ENCODE data around the gene POLR1A. TPM values are rescaled to one million over a fixed set of nuclear protein-coding genes. Genes with fewer than 3 reads are reported as not detected.

The POLR1A gene
- total and polyA plus RNA-seq, 2 of the 8 experiments (the other 6 are each of a cell fraction or from before 2014, with no cell fraction given), result 8.9 to 58.1 TPM

- no peak overlapping the region for H2BK15ac ChIP-seq (ENCODE audit: low read length)
- no peak overlapping the region for H2BK20ac ChIP-seq (ENCODE audit: low read length)
- FAIRE-seq (no peak), DNase-seq (ENCODE audit: low read depth in 1 of 2, low spot score in 2 of 2) (no peak)
- H3K36me3 ChIP-seq (ENCODE audit: control insufficient read depth in 2 of 4, insufficient read depth in 4 of 4, low read length in 3 of 4), result peaks cover 48 to 73% (median 69%) of the 10 kb centered on the region in 4 experiments
- no peak overlapping the region for H2BK120ac ChIP-seq (replicated peaks; ENCODE audit: low read depth, low read length)
- no peaks in the 10 kb centered on the region for H3K79me1 ChIP-seq (ENCODE audit: low read depth, low read length)
- H2AFZ ChIP-seq (ENCODE audit: low read length), result no peak overlapping the region
- TF ChIP-seq ASH2L (IDR thresholded peaks at IDR 0.05; ENCODE audit: low read length) (no peak), KDM5A (IDR thresholded peaks at IDR 0.05; ENCODE audit: low read length) (no peak), HDAC2 (IDR thresholded peaks at IDR 0.05; ENCODE audit: borderline replicate concordance in 1 of 2, low read depth in 2 of 2, low read length in 2 of 2) (no peak), CEBPB (IDR thresholded peaks at IDR 0.05; ENCODE audit: low read depth, low read length) (no peak)
- no peak overlapping the region for H3K27ac ChIP-seq (ENCODE audit: low read depth, low read length)
- no peak overlapping the region for H2BK5ac ChIP-seq (ENCODE audit: low read depth, low read length)
- no peak overlapping the region for H4K91ac ChIP-seq (replicated peaks; ENCODE audit: insufficient read length, low read length)
- H3K4me2 ChIP-seq (ENCODE audit: insufficient read depth in 1 of 2, low read depth in 2 of 2, low read length in 2 of 2), result no peak overlapping the region
- no peaks in the 10 kb centered on the region for H3K23me2 ChIP-seq (ENCODE audit: low read depth, low read length)
- 96% methylated on average over 14 of the region's 14 CpGs; no CpG with 5 or more reads in 1 of the 2 experiments for WGBS, 2 experiments (ENCODE audit: extremely low coverage in 1 of 2, insufficient coverage in 1 of 2, insufficient read length in 1 of 2, insufficient replicate concordance in 2 of 2, low coverage in 1 of 2, low lambda C conversion rate in 2 of 2, missing lambda C conversion rate in 1 of 2)
- no peak overlapping the region for H2AK5ac ChIP-seq (ENCODE audit: low read depth, low read length)
- POLR2A ChIA-PET (ENCODE audit: partially characterized antibody), result interaction anchor here (0.6 to 1.7 kb wide), 2 partner anchors 22 to 76 kb away, joined by 3 to 4 read pairs; partner anchors contain the start of genes POLR1A and PTCD3
- H4K20me1 ChIP-seq (replicated peaks in 1 of 2; ENCODE audit: control insufficient read depth in 1 of 2, insufficient read depth in 2 of 2, low read length in 2 of 2), result peaks cover 3 to 5% of the 10 kb centered on the region in 2 experiments
- H3K27me3 ChIP-seq (replicated peaks in 1 of 4; ENCODE audit: control insufficient read depth in 3 of 4, extremely low read depth in 1 of 4, insufficient read depth in 3 of 4, low read length in 3 of 4), result no peaks in the 10 kb centered on the region
- H4K8ac ChIP-seq (ENCODE audit: extremely low read depth, insufficient read depth, low read length), result no peak overlapping the region
- H3K79me2 ChIP-seq (ENCODE audit: control insufficient read depth in 1 of 2, insufficient read depth in 2 of 2, low read length in 2 of 2), result no peaks in the 10 kb centered on the region
- H3K4me3 ChIP-seq (ENCODE audit: extremely low read depth in 1 of 4, insufficient read depth in 2 of 4, low read depth in 3 of 4, low read length in 4 of 4), result no peak overlapping the region
- H3K23ac ChIP-seq (ENCODE audit: insufficient read length), result no peak overlapping the region
- H3K18ac ChIP-seq (ENCODE audit: extremely low read depth, low read length), result no peak overlapping the region
- no peaks in the 10 kb centered on the region for H3K4me1 ChIP-seq (replicated peaks in 1 of 4; ENCODE audit: control insufficient read depth in 3 of 4, insufficient read depth in 4 of 4, low read length in 3 of 4)
- H3K56ac ChIP-seq (replicated peaks; ENCODE audit: insufficient read length, low read depth, low read length), result no peak overlapping the region
- no peak overlapping the region for H3K4ac ChIP-seq (replicated peaks; ENCODE audit: insufficient read length, low read depth, low read length)
- CTCF ChIA-PET (ENCODE audit: partially characterized antibody), result interaction anchor here (1.3 to 1.6 kb wide), 3 partner anchors 16 to 203 kb away, joined by 4 to 8 read pairs (median 5); no protein-coding TSS in a partner anchor
- no peak overlapping the region for H4K5ac ChIP-seq (ENCODE audit: insufficient read length, low read depth, low read length)
- H3K9ac ChIP-seq (replicated peaks in 1 of 4; ENCODE audit: extremely low read depth in 1 of 4, low read depth in 3 of 4, low read length in 3 of 4), result no peak overlapping the region
- no peak overlapping the region for H2BK12ac ChIP-seq (ENCODE audit: low read depth, low read length)
- H3K9me3 ChIP-seq (ENCODE audit: insufficient read depth in 2 of 2, low read depth in 1 of 2, low read length in 1 of 2), result no peaks in the 10 kb centered on the region
- no peak overlapping the region for H3K14ac ChIP-seq (ENCODE audit: insufficient read length)
Observed at GRCh38 chr2:86029873-86030272, 75.8 kb downstream of the POLR1A start.

Data from H1 (cell line).